Measurements from ENCODE around the gene ENDOG.
A peak's percentile ranks its signal among the peaks of the same experiment; 100 is the strongest.

The ENDOG gene

GRCh38 chr9:128800061-128800460 is 18.2 kb upstream of the ENDOG start:
- Histone ChIP-seq H3K4me3 (ENCODE audit: insufficient read depth, low read depth, low read length, poor library complexity, severe bottlenecking) (no peak overlapping the region), H3K9me3 (ENCODE audit: control insufficient read depth, low read length) (no peaks in the 10 kb centered on the region), H3K36me3 (ENCODE audit: control insufficient read depth, insufficient read depth, low read length) (peaks cover 55% of the 10 kb centered on the region), H3K4me1 (ENCODE audit: control insufficient read depth, insufficient read depth, low read length, poor library complexity, severe bottlenecking) (no peaks in the 10 kb centered on the region), H3K27me3 (replicated peaks; ENCODE audit: control insufficient read depth, insufficient read depth, low read length, poor library complexity, severe bottlenecking) (no peaks in the 10 kb centered on the region), H3K27ac (ENCODE audit: insufficient read depth, low read length, poor library complexity, severe bottlenecking) (no peak overlapping the region)
- no peak for DNase-seq

- Histone ChIP-seq H3K27ac (ENCODE audit: insufficient read depth, low read length, poor library complexity, severe bottlenecking) (no peak overlapping the region), H3K4me3 (ENCODE audit: insufficient read depth, low read depth, low read length, poor library complexity, severe bottlenecking) (no peak overlapping the region), H3K36me3 (ENCODE audit: control insufficient read depth, insufficient read depth, low read length) (peaks cover 61% of the 10 kb centered on the region), H3K9me3 (ENCODE audit: control insufficient read depth, low read length) (no peaks in the 10 kb centered on the region), H3K27me3 (replicated peaks; ENCODE audit: control insufficient read depth, insufficient read depth, low read length, poor library complexity, severe bottlenecking) (no peaks in the 10 kb centered on the region), H3K4me1 (ENCODE audit: control insufficient read depth, insufficient read depth, low read length, poor library complexity, severe bottlenecking) (no peaks in the 10 kb centered on the region)
- no peak for DNase-seq
These were observed 15.8 kb upstream of the ENDOG start for GRCh38 chr9:128802482-128802881.

- no peak overlapping the region for H3K4me3 ChIP-seq (ENCODE audit: insufficient read depth, low read depth, low read length, poor library complexity, severe bottlenecking)
- H3K4me1 ChIP-seq (ENCODE audit: control insufficient read depth, insufficient read depth, low read length, poor library complexity, severe bottlenecking) = no peaks in the 10 kb centered on the region
- no peaks in the 10 kb centered on the region for H3K27me3 ChIP-seq (replicated peaks; ENCODE audit: control insufficient read depth, insufficient read depth, low read length, poor library complexity, severe bottlenecking)
These were observed 12.6 kb upstream of the ENDOG start for GRCh38 chr9:128805661-128806060.

GRCh38 chr9:128807827-128808226 is 10.5 kb upstream of the ENDOG start:
- H3K4me1 ChIP-seq (ENCODE audit: control insufficient read depth, insufficient read depth, low read length, poor library complexity, severe bottlenecking) = no peaks in the 10 kb centered on the region
- no peaks in the 10 kb centered on the region for H3K9me3 ChIP-seq (ENCODE audit: control insufficient read depth, low read length)
- H3K4me3 ChIP-seq (ENCODE audit: insufficient read depth, low read depth, low read length, poor library complexity, severe bottlenecking) = no peak overlapping the region
- H3K36me3 ChIP-seq (ENCODE audit: control insufficient read depth, insufficient read depth, low read length) = peaks cover 43% of the 10 kb centered on the region
- DNase-seq = no peak
- H3K27me3 ChIP-seq (replicated peaks; ENCODE audit: control insufficient read depth, insufficient read depth, low read length, poor library complexity, severe bottlenecking) = no peaks in the 10 kb centered on the region
- no peak overlapping the region for H3K27ac ChIP-seq (ENCODE audit: insufficient read depth, low read length, poor library complexity, severe bottlenecking)

More at GRCh38 chr9:128805661-128806060, 12.6 kb upstream of the ENDOG start:
- Histone ChIP-seq H3K27ac (ENCODE audit: insufficient read depth, low read length, poor library complexity, severe bottlenecking) (no peak overlapping the region), H3K36me3 (ENCODE audit: control insufficient read depth, insufficient read depth, low read length) (peaks cover 52% of the 10 kb centered on the region), H3K9me3 (ENCODE audit: control insufficient read depth, low read length) (no peaks in the 10 kb centered on the region)
- DNase-seq = no peak

DNA sequence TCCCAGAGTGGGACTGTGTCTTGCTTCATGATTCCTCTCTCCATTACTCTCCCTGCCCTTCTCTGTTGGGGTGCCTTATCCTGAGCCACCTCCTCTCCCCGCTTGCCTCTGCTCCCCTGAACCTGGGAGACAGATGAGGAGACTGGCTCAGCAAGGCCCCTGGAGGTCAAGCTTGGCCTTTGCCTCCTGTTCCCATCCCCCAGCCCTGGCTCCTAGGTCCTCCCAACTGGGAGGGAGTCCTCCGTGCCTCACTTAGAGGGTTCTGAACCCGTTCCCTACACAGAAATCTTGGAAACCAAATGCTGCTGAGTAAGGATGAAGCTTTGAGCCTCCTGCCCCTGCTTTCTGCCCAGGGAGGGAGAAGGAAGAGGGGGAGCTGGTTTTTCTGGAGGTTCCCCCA is 9.8 kb upstream of the ENDOG start:
- Histone ChIP-seq H3K27ac (ENCODE audit: insufficient read depth, low read length, poor library complexity, severe bottlenecking) (no peak overlapping the region), H3K9me3 (ENCODE audit: control insufficient read depth, low read length) (no peaks in the 10 kb centered on the region), H3K27me3 (replicated peaks; ENCODE audit: control insufficient read depth, insufficient read depth, low read length, poor library complexity, severe bottlenecking) (no peaks in the 10 kb centered on the region), H3K4me3 (ENCODE audit: insufficient read depth, low read depth, low read length, poor library complexity, severe bottlenecking) (no peak overlapping the region), H3K4me1 (ENCODE audit: control insufficient read depth, insufficient read depth, low read length, poor library complexity, severe bottlenecking) (no peaks in the 10 kb centered on the region), H3K36me3 (ENCODE audit: control insufficient read depth, insufficient read depth, low read length) (peaks cover 36% of the 10 kb centered on the region)
- DNase-seq = no peak

GRCh38 chr9:128809036-128809599 is 9.2 kb upstream of the ENDOG start:
- DNase-seq = no peak
- Histone ChIP-seq H3K27me3 (replicated peaks; ENCODE audit: control insufficient read depth, insufficient read depth, low read length, poor library complexity, severe bottlenecking) (no peaks in the 10 kb centered on the region), H3K4me1 (ENCODE audit: control insufficient read depth, insufficient read depth, low read length, poor library complexity, severe bottlenecking) (no peaks in the 10 kb centered on the region), H3K36me3 (ENCODE audit: control insufficient read depth, insufficient read depth, low read length) (peaks cover 30% of the 10 kb centered on the region), H3K27ac (ENCODE audit: insufficient read depth, low read length, poor library complexity, severe bottlenecking) (no peak overlapping the region), H3K9me3 (ENCODE audit: control insufficient read depth, low read length) (no peaks in the 10 kb centered on the region), H3K4me3 (ENCODE audit: insufficient read depth, low read depth, low read length, poor library complexity, severe bottlenecking) (no peak overlapping the region)

- DNase-seq = no peak
- no peak overlapping the region for H3K27ac ChIP-seq (ENCODE audit: insufficient read depth, low read length, poor library complexity, severe bottlenecking)
- peaks cover 27% of the 10 kb centered on the region for H3K36me3 ChIP-seq (ENCODE audit: control insufficient read depth, insufficient read depth, low read length)
- H3K4me3 ChIP-seq (ENCODE audit: insufficient read depth, low read depth, low read length, poor library complexity, severe bottlenecking) = no peak overlapping the region
- H3K27me3 ChIP-seq (replicated peaks; ENCODE audit: control insufficient read depth, insufficient read depth, low read length, poor library complexity, severe bottlenecking) = no peaks in the 10 kb centered on the region
- no peaks in the 10 kb centered on the region for H3K9me3 ChIP-seq (ENCODE audit: control insufficient read depth, low read length)
- no peaks in the 10 kb centered on the region for H3K4me1 ChIP-seq (ENCODE audit: control insufficient read depth, insufficient read depth, low read length, poor library complexity, severe bottlenecking)
These were observed 8.5 kb upstream of the ENDOG start for GRCh38 chr9:128809831-128810230.

GRCh38 chr9:128810873-128811272 is 7.4 kb upstream of the ENDOG start:
- no peak for DNase-seq
- H3K27me3 ChIP-seq (replicated peaks; ENCODE audit: control insufficient read depth, insufficient read depth, low read length, poor library complexity, severe bottlenecking) = no peaks in the 10 kb centered on the region
- no peaks in the 10 kb centered on the region for H3K4me1 ChIP-seq (ENCODE audit: control insufficient read depth, insufficient read depth, low read length, poor library complexity, severe bottlenecking)
- H3K4me3 ChIP-seq (ENCODE audit: insufficient read depth, low read depth, low read length, poor library complexity, severe bottlenecking) = no peak overlapping the region
- peaks cover 18% of the 10 kb centered on the region for H3K36me3 ChIP-seq (ENCODE audit: control insufficient read depth, insufficient read depth, low read length)
- H3K27ac ChIP-seq (ENCODE audit: insufficient read depth, low read length, poor library complexity, severe bottlenecking) = no peak overlapping the region
- H3K9me3 ChIP-seq (ENCODE audit: control insufficient read depth, low read length) = no peaks in the 10 kb centered on the region

DNA sequence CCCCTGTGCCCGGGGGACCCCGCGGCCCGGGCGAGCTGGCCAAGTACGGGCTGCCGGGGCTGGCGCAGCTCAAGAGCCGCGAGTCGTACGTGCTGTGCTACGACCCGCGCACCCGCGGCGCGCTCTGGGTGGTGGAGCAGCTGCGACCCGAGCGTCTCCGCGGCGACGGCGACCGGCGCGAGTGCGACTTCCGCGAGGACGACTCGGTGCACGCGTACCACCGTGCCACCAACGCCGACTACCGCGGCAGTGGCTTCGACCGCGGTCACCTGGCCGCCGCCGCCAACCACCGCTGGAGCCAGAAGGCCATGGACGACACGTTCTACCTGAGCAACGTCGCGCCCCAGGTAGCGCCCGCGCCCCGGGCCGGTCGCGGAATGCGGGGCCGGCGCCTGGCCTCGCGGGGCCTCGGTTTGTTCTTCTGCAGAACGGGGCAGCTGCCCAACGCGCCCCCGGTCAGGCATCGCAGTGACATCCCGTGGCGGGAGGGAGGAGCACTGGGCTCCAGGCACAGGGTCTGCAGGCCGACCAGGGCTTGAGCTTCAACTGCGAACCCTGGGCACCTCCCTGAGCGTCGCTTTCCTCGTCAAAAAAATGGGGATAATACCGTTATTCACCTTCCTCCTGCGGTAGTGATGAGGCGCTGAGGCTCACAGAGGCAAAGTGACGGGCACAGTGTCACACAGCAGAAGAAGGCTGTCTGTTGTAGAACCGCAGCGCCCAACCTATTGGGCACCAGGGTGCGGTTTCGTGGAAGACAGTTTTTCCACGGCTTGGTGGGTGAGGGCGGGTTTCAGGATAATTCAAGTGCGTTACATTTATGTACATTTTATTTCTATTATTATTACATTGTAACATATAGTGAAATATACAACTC is 777 bp downstream of the ENDOG start:
- Histone ChIP-seq H3K27ac (ENCODE audit: insufficient read depth, low read length, poor library complexity, severe bottlenecking) (peak overlapping the region; percentile 63), H3K27me3 (replicated peaks; ENCODE audit: control insufficient read depth, insufficient read depth, low read length, poor library complexity, severe bottlenecking) (no peaks in the 10 kb centered on the region), H3K9me3 (ENCODE audit: control insufficient read depth, low read length) (no peaks in the 10 kb centered on the region), H3K36me3 (ENCODE audit: control insufficient read depth, insufficient read depth, low read length) (peaks cover 21% of the 10 kb centered on the region), H3K4me1 (ENCODE audit: control insufficient read depth, insufficient read depth, low read length, poor library complexity, severe bottlenecking) (peaks cover 4% of the 10 kb centered on the region), H3K4me3 (ENCODE audit: insufficient read depth, low read depth, low read length, poor library complexity, severe bottlenecking) (peak overlapping the region; percentile 62)
- peak; percentile 2 to 24 (median 24) for DNase-seq
